Activated CD4-positive, CD25-positive, alpha-beta regulatory T cell treated with anti-CD3 and anti-CD28 coated beads, Interleukin-2, amount 50 U/mL, for 72 hours (primary cell): Measurements from ENCODE around the gene SMIM5.
"Not testable (repeated sequence)": the region's sequence is repeated elsewhere in the genome, so short reads cannot be mapped to it uniquely, and the experiment has no call there.

Experiments
- DNase-seq: peaks from one replicate; pipeline ENCODE4 v3.0.0; 2021

SMIM5 gene, protein sequence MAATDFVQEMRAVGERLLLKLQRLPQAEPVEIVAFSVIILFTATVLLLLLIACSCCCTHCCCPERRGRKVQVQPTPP

DNA sequence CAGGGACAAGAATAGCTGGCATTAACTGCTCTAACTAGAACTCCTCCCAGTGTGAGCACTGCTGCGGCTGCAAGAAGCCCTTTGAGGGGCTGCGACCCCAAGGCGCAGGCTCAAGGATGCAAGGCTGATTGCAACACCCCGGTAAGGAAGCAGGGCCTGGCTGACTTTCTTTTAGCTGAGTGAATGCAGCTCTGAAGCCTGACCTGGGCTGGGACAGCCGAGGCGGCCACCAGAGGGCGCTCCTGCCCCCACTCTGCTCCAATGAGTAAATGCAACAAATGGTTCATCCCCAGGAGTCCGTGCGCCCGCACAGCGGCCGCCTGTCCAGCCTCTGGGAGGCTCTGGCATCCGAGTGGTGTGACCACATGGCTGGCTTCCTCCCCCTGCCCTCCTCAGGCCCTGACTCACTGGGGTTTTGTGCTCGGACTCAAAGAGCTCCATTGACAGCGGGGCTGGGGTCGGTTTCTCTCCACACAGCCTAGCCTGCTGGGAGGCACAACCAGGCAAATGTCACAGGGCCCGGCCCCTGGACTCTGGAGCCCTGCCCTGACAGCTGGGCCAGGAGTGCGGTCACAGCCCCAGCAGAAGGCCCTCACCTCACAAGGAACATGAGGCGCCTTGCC lies at the start of gene SMIM5:
TSS of gene SMIM5 (plus strand) at position 572 of the 623 bp plus-strand sequence. CDS start 6,768 bp downstream, outside the sequence.
- DNase-seq = peak; percentile 89

DNA sequence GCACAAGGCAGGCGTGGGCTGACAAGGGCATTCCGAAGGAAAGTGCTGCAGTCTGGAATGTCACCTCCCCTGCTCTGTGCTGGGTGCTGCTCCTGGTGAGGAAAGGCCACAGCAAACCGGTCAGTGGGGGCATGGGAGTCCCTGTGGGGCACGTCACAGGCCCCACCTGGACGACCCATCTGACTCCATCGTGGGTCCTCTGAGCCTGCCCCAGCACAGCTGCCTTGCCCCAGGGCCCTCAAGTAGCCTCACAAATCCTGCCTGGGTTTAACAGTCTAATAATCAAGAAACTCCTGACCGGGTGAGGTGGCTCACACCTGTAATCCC lies 48.4 kb upstream of the SMIM5 start:
- DNase-seq = no peak

GRCh38 chr17:75587675-75588595 lies 45.3 kb upstream of the SMIM5 start, which contains the start of gene MYO15B:
MYO15B (plus strand) TSS chr17:75587800; CDS start chr17:75588058, 258 bp downstream.
- DNase-seq = peak; percentile 61

GRCh38 chr17:75588596-75589011 lies 44.6 kb upstream of the SMIM5 start:
- DNase-seq = no peak

DNA sequence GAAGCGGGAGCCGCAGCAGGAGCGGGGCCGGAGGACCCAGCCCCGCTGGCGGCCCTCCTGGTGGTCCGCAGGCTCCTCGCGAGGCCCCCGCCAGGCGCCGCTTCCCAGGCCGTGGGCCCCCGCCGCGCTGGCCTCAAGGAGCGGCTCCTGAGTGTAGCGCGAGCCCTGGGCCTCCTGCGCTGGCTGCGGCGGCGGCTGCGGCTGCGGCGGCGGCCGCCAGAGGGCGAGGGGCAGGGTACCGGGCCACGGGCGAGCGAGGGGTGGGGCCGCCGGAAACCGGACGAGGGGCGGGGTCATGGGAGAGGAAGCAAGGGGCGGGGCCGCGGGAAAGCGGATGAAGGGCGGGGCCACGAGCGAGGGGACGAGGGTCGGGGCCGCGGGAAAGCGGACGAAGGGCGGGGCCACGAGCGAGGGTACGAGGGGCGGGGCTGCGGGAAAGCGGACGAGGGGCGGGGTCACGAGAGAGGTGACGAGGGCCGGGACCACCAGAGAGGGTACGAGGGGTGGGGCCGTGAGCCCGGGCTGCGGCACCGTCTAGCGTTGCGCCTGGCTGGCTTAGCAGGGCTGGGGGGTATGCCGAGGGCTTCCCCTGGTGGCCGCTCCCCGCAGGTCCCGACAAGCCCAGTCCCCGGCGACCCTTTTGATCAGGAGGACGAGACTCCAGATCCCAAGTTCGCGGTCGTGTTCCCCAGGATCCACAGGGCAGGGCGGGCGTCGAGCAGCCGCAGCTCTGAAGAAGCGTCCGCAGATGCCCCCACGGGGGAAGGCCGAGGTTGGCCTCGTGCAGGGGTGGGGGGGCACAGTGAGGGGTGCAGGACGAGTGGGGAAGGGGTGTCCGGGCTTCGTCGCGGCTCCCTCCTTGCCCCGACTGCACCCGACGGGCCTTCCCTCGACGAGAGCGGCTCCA lies 44.0 kb upstream of the SMIM5 start:
- DNase-seq = peak; percentile 93

- DNase-seq = no peak
Measured at GRCh38 chr17:75589919-75590303, 43.3 kb upstream of the SMIM5 start.

DNA sequence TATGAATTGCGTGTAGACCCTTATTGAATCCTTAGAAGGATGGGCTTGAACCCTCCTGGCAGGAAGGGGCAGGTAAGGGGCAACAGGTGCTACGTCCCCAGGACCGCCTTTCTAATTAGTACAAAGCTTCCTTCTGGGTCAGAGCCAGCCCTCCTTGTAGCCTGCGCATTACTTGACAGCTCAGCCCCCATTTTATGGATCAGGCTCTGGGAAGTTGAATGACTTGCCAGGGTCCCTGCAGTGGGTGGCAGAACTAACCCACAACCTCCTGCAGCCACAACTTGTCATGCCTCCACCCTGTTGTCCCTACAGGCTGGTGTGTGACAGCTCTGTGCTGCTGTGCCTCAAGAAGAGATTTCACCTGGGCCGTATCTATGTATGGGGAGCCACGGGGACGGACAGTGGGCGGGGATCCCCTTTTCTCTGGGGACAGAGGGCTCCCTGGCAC lies 42.9 kb upstream of the SMIM5 start:
- DNase-seq = no peak

GRCh38 chr17:75590849-75591721 lies 42.1 kb upstream of the SMIM5 start:
- DNase-seq = no peak

DNA sequence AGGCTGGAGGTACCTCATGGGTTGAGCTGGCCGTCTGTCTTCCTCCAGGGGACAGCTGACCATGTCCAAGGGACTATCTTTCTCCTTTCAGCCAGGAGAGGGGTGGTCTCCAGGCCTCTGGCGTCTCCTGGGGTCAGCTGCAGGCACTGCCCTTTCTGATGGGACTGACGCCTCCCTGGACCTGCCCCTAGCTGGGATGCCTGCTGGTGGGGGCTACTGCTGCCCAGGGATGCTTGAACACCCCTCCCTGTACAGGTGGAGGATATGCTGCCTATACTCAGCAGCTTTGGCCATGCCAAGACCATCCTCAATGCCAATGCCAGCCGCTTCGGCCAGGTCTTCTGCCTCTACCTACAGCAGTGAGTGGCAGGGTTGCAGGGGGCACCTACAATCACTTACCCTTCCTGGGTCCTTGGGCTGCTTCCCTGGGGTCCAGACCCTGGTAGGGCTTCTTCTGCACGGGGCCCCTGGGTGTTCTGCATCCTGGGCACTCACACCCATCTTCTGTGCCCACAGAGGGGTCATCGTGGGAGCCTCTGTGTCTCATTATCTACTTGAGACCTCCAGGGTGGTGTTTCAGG lies 41.4 kb upstream of the SMIM5 start:
- no peak for DNase-seq

- DNase-seq = no peak
Measured at GRCh38 chr17:75592348-75593020, 40.8 kb upstream of the SMIM5 start.

DNA sequence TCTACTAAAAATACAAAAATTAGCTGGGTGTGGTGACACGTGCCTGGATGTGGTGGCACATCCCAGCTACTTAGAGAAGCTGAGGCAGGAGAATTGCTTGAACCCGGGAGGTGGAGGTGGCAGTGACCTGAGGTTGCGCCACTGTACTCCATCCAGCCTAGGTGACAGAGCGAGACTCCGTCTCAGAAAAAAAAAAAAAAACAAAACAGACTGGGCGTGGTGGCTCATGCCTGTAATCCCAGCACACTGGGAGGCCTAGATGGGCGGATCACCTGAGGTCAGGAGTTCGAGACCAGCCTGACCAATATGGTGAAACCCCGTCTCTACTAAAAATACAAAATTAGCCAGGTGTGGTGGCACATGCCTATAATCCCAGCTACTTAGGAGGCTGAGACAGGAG lies 39.8 kb upstream of the SMIM5 start:
- DNase-seq = not testable (repeated sequence)

DNA sequence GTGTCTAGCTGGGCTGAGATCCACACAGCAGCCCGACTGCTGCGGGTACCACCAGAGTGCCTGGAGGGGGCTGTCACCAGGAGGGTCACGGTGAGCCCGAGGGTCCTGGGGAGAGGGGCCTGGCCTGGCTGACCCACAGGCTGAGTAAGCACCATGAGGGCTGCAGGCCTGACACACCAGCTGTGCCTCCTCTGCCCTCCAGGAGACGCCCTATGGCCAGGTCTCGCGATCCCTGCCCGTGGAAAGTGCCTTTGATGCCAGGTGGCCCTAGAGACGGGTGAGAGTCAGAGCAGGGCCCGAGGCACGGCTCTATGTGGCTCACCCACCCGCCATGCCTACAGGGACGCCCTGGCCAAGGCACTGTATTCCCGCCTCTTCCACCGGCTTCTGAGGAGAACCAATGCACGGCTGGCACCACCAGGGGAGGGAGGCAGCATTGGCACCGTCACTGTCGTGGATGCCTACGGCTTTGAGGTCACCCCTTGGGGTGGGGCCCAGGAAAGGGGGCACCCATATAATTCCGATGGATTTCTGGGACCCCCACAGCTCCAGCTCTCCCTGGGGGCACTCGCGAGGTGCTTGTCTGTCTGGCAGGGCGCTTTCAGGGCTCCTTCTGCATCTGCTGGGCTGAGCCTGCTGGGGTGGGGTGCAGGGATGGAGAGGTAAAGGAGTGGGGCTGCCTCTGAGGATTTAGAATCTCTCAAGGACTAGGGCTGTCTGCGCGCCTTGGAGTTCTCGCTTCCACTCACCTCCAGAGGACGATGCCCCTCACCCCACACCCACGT lies 38.5 kb upstream of the SMIM5 start:
- DNase-seq = no peak

- no peak for DNase-seq
Measured at GRCh38 chr17:75595284-75595919, 37.8 kb upstream of the SMIM5 start.

- DNase-seq = no peak
Measured at GRCh38 chr17:75595920-75596313, 37.3 kb upstream of the SMIM5 start.

DNA sequence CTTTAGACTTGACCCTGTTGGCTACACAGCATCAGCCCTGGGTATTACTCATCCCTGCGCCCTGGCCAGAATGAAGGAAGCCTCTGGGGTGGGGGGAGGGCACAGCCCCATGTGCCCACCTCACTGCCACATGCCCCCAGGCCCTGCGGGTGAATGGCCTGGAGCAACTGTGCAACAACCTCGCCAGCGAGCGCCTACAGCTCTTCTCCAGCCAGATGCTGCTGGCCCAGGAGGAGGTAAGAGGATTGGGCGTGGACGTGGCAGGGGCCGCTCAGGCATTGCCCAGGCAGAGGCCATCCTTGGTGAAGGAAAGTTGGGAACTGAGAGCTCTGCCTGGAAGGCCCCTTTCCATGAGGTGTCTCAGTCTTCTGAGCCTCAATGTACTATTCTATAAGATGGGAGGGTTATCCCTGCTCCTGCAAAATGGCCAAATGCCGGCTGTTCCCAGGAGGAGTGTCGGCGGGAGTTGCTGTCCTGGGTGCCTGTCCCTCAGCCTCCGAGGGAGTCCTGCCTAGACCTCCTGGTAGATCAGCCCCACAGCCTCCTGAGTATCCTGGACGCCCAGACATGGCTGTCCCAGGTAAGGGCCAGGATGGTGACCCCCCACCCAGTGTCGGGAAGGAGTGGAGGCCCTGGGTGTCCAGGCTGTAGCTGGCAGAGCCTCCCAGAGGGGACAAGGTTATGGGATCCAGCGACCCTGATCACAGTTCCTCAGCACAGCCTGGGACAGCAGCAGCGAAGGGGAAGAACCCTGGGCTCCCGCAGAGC lies 36.7 kb upstream of the SMIM5 start:
- no peak for DNase-seq

- peak; percentile 67 for DNase-seq
Measured at GRCh38 chr17:75601057-75601987, 31.9 kb upstream of the SMIM5 start.

GRCh38 chr17:75602644-75603043 lies 30.6 kb upstream of the SMIM5 start:
- no peak for DNase-seq

- DNase-seq = no peak
Measured at GRCh38 chr17:75603123-75603522, 30.1 kb upstream of the SMIM5 start.
